Naive thymus-derived CD4-positive, alpha-beta T cell (primary cell): ENCODE data around the gene SNX12. TPM values are rescaled to one million over a fixed set of nuclear protein-coding genes. Genes with fewer than 3 reads are reported as not detected.

Experiments used
- ATAC-seq: fragments of 150-1000 bp; cut with Tn5 transposase; 2 replicates; pipeline ENCODE4 v1.10.0; 2021; ENCODE audit warnings: mild to moderate bottlenecking, moderate library complexity
- CTCF ChIA-PET: fragments of 350-600 bp; sonication (Branson Sonifier 250); formaldehyde crosslinking; loops from one replicate; lab custom pipeline; 2021; ENCODE audit warnings: antibody characterized with exemption; lab: Charles Lee
- POLR2A ChIA-PET: fragments of 350-600 bp; sonication (Branson Sonifier 250); formaldehyde crosslinking; loops from one replicate; lab custom pipeline; 2021; ENCODE audit warnings: antibody characterized with exemption, inconsistent platforms; lab: Charles Lee
- DNase-seq, 9 donors: peaks; one replicate each; pipeline versions ENCODE4 v3.0.0 to v3.0.0-alpha.2; 2020 to 2022; ENCODE audit warnings: mixed read lengths in 1 of 9
- H3K27ac ChIP-seq: one replicate; pipeline ENCODE4 v1.7.0; 2013; ENCODE audit warnings: mild to moderate bottlenecking, low read depth, low read length, moderate library complexity
- H3K27me3 ChIP-seq, 2 donors: one replicate each; pipeline ENCODE4 v1.7.0; 2013; ENCODE audit warnings: low read length in 2 of 2, mild to moderate bottlenecking in 2 of 2, moderate library complexity in 2 of 2; ENCODE audit not compliant: control insufficient read depth in 2 of 2, insufficient read depth in 2 of 2
- H3K36me3 ChIP-seq, 3 experiments: 1 replicate in 2 of 3; 2 replicates in 1 of 3; pipeline ENCODE4 v1.7.0; 2013; ENCODE audit warnings: low read length in 3 of 3, mild to moderate bottlenecking in 3 of 3, moderate library complexity in 1 of 3; ENCODE audit not compliant: insufficient read depth in 3 of 3, control insufficient read depth in 2 of 3
- H3K4me1 ChIP-seq, 2 donors: one replicate each; pipeline ENCODE4 v1.7.0; 2013; ENCODE audit warnings: low read length in 2 of 2, mild to moderate bottlenecking in 2 of 2, moderate library complexity in 1 of 2; ENCODE audit not compliant: control insufficient read depth in 2 of 2, insufficient read depth in 2 of 2
- H3K4me3 ChIP-seq: 2 replicates; pipeline ENCODE4 v1.7.0; 2013; ENCODE audit warnings: mild to moderate bottlenecking, low read length
- H3K9me3 ChIP-seq, 3 experiments: 1 replicate in 2 of 3; 2 replicates in 1 of 3; pipeline ENCODE4 v1.7.0; 2013; ENCODE audit warnings: low read length in 3 of 3; ENCODE audit not compliant: control insufficient read depth in 2 of 3
- H3K27ac Mint-ChIP-seq, 9 donors: one replicate each; pipeline ENCODE4 v1.8.0; 2020 to 2022; ENCODE audit warnings: mixed read lengths in 9 of 9, mild to moderate bottlenecking in 8 of 9, moderate library complexity in 5 of 9, inconsistent platforms in 2 of 9
- H3K27me3 Mint-ChIP-seq, 5 donors: one replicate each; pipeline ENCODE4 v1.8.0; 2021 to 2022; ENCODE audit warnings: mixed read lengths in 5 of 5, mild to moderate bottlenecking in 1 of 5
- H3K36me3 Mint-ChIP-seq, 5 donors: one replicate each; pipeline ENCODE4 v1.8.0; 2020 to 2022; ENCODE audit warnings: mixed read lengths in 5 of 5, mild to moderate bottlenecking in 3 of 5, inconsistent platforms in 1 of 5
- H3K4me1 Mint-ChIP-seq, 7 donors: one replicate each; pipeline ENCODE4 v1.8.0; 2020 to 2022; ENCODE audit warnings: mixed read lengths in 7 of 7, mild to moderate bottlenecking in 3 of 7, inconsistent platforms in 1 of 7
- H3K4me3 Mint-ChIP-seq, 10 donors: one replicate each; pipeline ENCODE4 v1.8.0; 2020 to 2022; ENCODE audit warnings: mild to moderate bottlenecking in 10 of 10, mixed read lengths in 10 of 10, moderate library complexity in 6 of 10, inconsistent platforms in 2 of 10
- H3K9me3 Mint-ChIP-seq, 11 donors: one replicate each; pipeline ENCODE4 v1.8.0; 2020 to 2022; ENCODE audit warnings: mixed read lengths in 11 of 11, mild to moderate bottlenecking in 4 of 11, inconsistent platforms in 1 of 11, moderate library complexity in 1 of 11
- intact Hi-C, 2 donors: fragments of 100-400 bp; cut with micrococcal nuclease; formaldehyde crosslinking; loops; one replicate each; pipeline ENCODE4 v1.15.1; 2023
- polyA plus RNA-seq, 2 donors: library from polyadenylated mRNA; unstranded; fragments of 300-500 nt; fragmentation: Illumina TruSeq; gene quantifications; one replicate each; pipeline ENCODE4 v1.2.3, GENCODE V29; 2021
- total RNA-seq, 6 experiments: library from RNA in 5 of 6; stranded (reverse) in 5 of 6; gene quantifications; 1 replicate in 5 of 6; 2 replicates in 1 of 6; pipeline ENCODE4 v1.2.3 and lab custom pipeline; 2021 to 2026

Gene SNX12
- total and polyA plus RNA-seq, 7 experiments from 2014 or later, result 3.1 to 41.6 (median 27.3) TPM

GRCh38 chrX:71082822-71083221 is 14.7 kb upstream of the SNX12 start:
- no peaks in the 10 kb centered on the region for H3K9me3 ChIP-seq
- no peak overlapping the region for H3K27ac Mint-ChIP-seq
- DNase-seq, result no peak
- peaks cover 4 to 11% (median 6%) of the 10 kb centered on the region in 7 donors for H3K4me1 Mint-ChIP-seq
- H3K4me1 ChIP-seq, result peaks cover 0 to 7% of the 10 kb centered on the region in 2 donors
- ATAC-seq, result no peak
- CTCF ChIA-PET, result no interaction called here
- no peaks in the 10 kb centered on the region for H3K36me3 ChIP-seq
- H3K36me3 Mint-ChIP-seq, result no peaks in the 10 kb centered on the region
- intact Hi-C loops, result no loop called here
- no peak overlapping the region for H3K4me3 Mint-ChIP-seq
- no peaks in the 10 kb centered on the region for H3K27me3 Mint-ChIP-seq
- no peak overlapping the region for H3K27ac ChIP-seq
- H3K27me3 ChIP-seq, result no peaks in the 10 kb centered on the region
- POLR2A ChIA-PET, result no interaction called here
- H3K4me3 ChIP-seq, result no peak overlapping the region
- H3K9me3 Mint-ChIP-seq, result peaks cover 0 to 4% (median 0%) of the 10 kb centered on the region in 11 donors

GRCh38 chrX:71082124-71082647 is 14.1 kb upstream of the SNX12 start:
- DNase-seq (no peak), ATAC-seq (no peak)
- Histone ChIP-seq H3K4me1 (peaks cover 0 to 7% of the 10 kb centered on the region in 2 donors), H3K36me3 (no peaks in the 10 kb centered on the region), H3K9me3 (no peaks in the 10 kb centered on the region), H3K27me3 (no peaks in the 10 kb centered on the region), H3K27ac (no peak overlapping the region), H3K4me3 (no peak overlapping the region)
- Mint-ChIP-seq H3K36me3 (no peaks in the 10 kb centered on the region), H3K9me3 (peaks cover 0 to 4% (median 0%) of the 10 kb centered on the region in 11 donors), H3K27me3 (no peaks in the 10 kb centered on the region), H3K4me3 (no peak overlapping the region), H3K27ac (no peak overlapping the region), H3K4me1 (peaks cover 4 to 11% (median 6%) of the 10 kb centered on the region in 7 donors)
- intact Hi-C loops, result no loop called here
- POLR2A ChIA-PET, result interaction anchor here (0.6 kb wide), 1 partner anchor 52 kb away, joined by 3 read pairs; no protein-coding TSS in a partner anchor
- CTCF ChIA-PET, result no interaction called here

DNA sequence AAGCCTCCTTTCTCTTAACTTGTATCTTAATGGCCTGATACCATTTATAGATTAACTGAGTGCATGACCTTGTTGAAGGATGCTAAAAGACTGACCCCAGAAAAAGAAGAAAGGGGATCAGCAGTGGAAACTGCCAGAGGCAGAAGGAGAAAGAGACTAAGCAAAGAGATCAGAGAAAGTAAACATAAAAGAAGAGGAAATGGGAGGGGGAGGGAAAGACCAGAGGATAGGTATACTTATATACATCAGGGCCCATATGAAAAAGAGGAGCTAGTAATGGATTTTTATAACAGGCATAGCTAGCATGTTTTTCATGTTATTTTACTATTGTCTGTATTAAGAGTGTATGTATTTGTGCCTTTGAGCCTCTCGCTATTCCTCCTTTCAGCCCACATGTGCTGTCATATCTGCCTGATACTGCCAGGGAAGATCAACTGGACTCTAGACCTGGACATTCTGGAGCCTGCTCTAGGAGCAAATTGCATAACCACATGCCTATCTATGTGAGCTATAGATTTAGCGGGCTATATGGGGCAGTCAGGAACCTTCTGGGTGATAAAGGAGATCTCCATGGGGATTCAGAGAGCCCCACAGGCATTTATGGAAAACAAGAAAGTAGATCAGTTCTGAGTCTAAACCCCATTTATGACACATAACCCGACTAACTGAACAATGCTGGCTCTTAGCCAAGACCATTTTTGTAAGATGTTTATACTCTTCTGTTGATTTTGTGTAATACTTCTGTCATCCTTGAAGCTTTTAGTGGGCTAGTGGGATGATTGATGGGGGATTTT is 13.4 kb upstream of the SNX12 start:
- Histone ChIP-seq H3K4me3 (no peak overlapping the region), H3K4me1 (peaks cover 0 to 7% of the 10 kb centered on the region in 2 donors), H3K9me3 (no peaks in the 10 kb centered on the region), H3K27me3 (no peaks in the 10 kb centered on the region), H3K27ac (no peak overlapping the region), H3K36me3 (no peaks in the 10 kb centered on the region)
- ChIA-PET POLR2A (interaction anchor here (0.6 kb wide), 1 partner anchor 52 kb away, joined by 3 read pairs; no protein-coding TSS in a partner anchor), CTCF (no interaction called here)
- DNase-seq, result no peak
- intact Hi-C loops, result no loop called here
- Mint-ChIP-seq H3K27ac (no peak overlapping the region), H3K27me3 (peaks cover 0 to 3% (median 0%) of the 10 kb centered on the region in 5 donors), H3K36me3 (no peaks in the 10 kb centered on the region), H3K4me3 (no peak overlapping the region), H3K9me3 (peaks cover 0 to 4% (median 0%) of the 10 kb centered on the region in 11 donors), H3K4me1 (peaks cover 4 to 11% (median 6%) of the 10 kb centered on the region in 7 donors)
- no peak for ATAC-seq

DNA sequence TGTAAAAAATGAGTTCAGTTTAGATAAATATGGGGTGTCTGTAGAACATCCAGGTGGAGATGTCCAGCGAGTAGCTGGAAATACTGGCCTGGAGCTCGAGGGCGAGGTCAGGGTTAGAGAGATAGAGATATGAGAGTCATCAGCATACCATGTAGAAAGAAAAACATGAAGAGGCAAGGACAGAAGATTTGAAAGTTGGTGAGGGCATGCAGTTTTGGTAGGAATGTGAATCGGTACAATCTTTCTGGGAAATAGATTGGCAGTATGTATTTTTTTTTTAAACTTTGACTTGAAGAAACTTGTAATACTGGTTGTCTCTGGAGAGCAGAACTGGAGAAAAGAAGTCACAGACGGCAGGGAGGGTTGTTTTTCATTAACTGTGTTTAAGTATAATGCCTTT is 2.4 kb upstream of the SNX12 start:
- H3K27me3 Mint-ChIP-seq, result peaks cover 0 to 29% (median 0%) of the 10 kb centered on the region in 5 donors
- no peak overlapping the region for H3K4me3 Mint-ChIP-seq
- POLR2A ChIA-PET, result no interaction called here

GRCh38 chrX:71067712-71068043 is 456 bp downstream of the SNX12 start:
- H3K4me1 Mint-ChIP-seq, result peaks cover 11 to 27% (median 18%) of the 10 kb centered on the region in 7 donors

More for the DNA sequence above, 2.4 kb upstream of the SNX12 start:
- Histone ChIP-seq H3K36me3 (peaks cover 0 to 6% (median 0%) of the 10 kb centered on the region in 3 experiments), H3K9me3 (no peaks in the 10 kb centered on the region), H3K4me1 (no peaks in the 10 kb centered on the region), H3K4me3 (no peak overlapping the region), H3K27me3 (no peaks in the 10 kb centered on the region), H3K27ac (no peak overlapping the region)
- H3K4me1 Mint-ChIP-seq, result peaks cover 0 to 15% (median 11%) of the 10 kb centered on the region in 7 donors
- peaks cover 0 to 3% (median 0%) of the 10 kb centered on the region in 5 donors for H3K36me3 Mint-ChIP-seq
- H3K27ac Mint-ChIP-seq, result peak overlapping the region in 2 of 9 donors; percentile 3 to 46
- peaks cover 0 to 3% (median 0%) of the 10 kb centered on the region in 11 donors for H3K9me3 Mint-ChIP-seq
- CTCF ChIA-PET, result no interaction called here
- intact Hi-C loops, result no loop called here
- DNase-seq (no peak), ATAC-seq (no peak)

GRCh38 chrX:71067089-71067488 is 1.0 kb downstream of the SNX12 start:
- H3K4me1 Mint-ChIP-seq, result peaks cover 14 to 28% (median 18%) of the 10 kb centered on the region in 7 donors
- ChIA-PET CTCF (no interaction called here), POLR2A (interaction anchor here (1.0 to 2.4 kb wide), 7 partner anchors 8 to 299 kb away, joined by 3 to 12 read pairs (median 5); partner anchors contain the start of genes NONO and TAF1)

More at GRCh38 chrX:71067712-71068043, 456 bp downstream of the SNX12 start:
- no peaks in the 10 kb centered on the region for H3K9me3 ChIP-seq
- Mint-ChIP-seq H3K36me3 (peaks cover 0 to 11% (median 0%) of the 10 kb centered on the region in 5 donors), H3K27me3 (peaks cover 0 to 8% (median 0%) of the 10 kb centered on the region in 5 donors), H3K27ac (peak overlapping the region; percentile 90 to 98 (median 96)), H3K9me3 (peaks cover 0 to 3% (median 0%) of the 10 kb centered on the region in 11 donors), H3K4me3 (peak overlapping the region; percentile 76 to 98 (median 94))
- peak overlapping the region; percentile 86 for H3K27ac ChIP-seq
- peaks cover 0 to 6% (median 0%) of the 10 kb centered on the region in 3 experiments for H3K36me3 ChIP-seq
- no peaks in the 10 kb centered on the region for H3K27me3 ChIP-seq
- H3K4me3 ChIP-seq, result peak overlapping the region; percentile 65
- no peak for ATAC-seq
- ChIA-PET CTCF (interaction anchor here (0.6 kb wide), 1 partner anchor 113 kb away, joined by 3 read pairs; no protein-coding TSS in a partner anchor), POLR2A (interaction anchor here (0.6 to 2.4 kb wide), 13 partner anchors 9 to 471 kb away, joined by 3 to 12 read pairs (median 4); partner anchors contain the start of genes FOXO4, IL2RG, NONO and TAF1)
- peaks cover 0 to 4% of the 10 kb centered on the region in 2 donors for H3K4me1 ChIP-seq
- intact Hi-C loops, result loop anchor here (1.0 to 10.0 kb wide), 12 partner anchors 28 to 1207 kb away; partner anchors contain the start of genes FOXO4 (in 2 of the 2), IL2RG (in 2 of the 2), NONO (in 2 of the 2) and TAF1 (in 2 of the 2)
- no peak for DNase-seq

More at GRCh38 chrX:71067089-71067488, 1.0 kb downstream of the SNX12 start:
- Mint-ChIP-seq H3K9me3 (peaks cover 0 to 3% (median 0%) of the 10 kb centered on the region in 11 donors), H3K27ac (peak overlapping the region; percentile 78 to 98 (median 95)), H3K4me3 (peak overlapping the region; percentile 76 to 98 (median 94)), H3K27me3 (peaks cover 0 to 2% (median 0%) of the 10 kb centered on the region in 5 donors), H3K36me3 (peaks cover 0 to 13% (median 0%) of the 10 kb centered on the region in 5 donors)
- Histone ChIP-seq H3K36me3 (peaks cover 0 to 6% (median 0%) of the 10 kb centered on the region in 3 experiments), H3K27ac (peak overlapping the region; percentile 86), H3K27me3 (no peaks in the 10 kb centered on the region), H3K9me3 (no peaks in the 10 kb centered on the region), H3K4me3 (peak overlapping the region; percentile 65), H3K4me1 (peaks cover 0 to 4% of the 10 kb centered on the region in 2 donors)
- intact Hi-C loops, result loop anchor here (5.0 to 10.0 kb wide), 3 partner anchors 70 to 1208 kb away; partner anchors contain the start of gene RPS4X (in 1 of the 2)
- no peak for ATAC-seq
- DNase-seq, result no peak
